ENCODE measurements around the gene ACTG1.

The ACTG1 gene

DNA sequence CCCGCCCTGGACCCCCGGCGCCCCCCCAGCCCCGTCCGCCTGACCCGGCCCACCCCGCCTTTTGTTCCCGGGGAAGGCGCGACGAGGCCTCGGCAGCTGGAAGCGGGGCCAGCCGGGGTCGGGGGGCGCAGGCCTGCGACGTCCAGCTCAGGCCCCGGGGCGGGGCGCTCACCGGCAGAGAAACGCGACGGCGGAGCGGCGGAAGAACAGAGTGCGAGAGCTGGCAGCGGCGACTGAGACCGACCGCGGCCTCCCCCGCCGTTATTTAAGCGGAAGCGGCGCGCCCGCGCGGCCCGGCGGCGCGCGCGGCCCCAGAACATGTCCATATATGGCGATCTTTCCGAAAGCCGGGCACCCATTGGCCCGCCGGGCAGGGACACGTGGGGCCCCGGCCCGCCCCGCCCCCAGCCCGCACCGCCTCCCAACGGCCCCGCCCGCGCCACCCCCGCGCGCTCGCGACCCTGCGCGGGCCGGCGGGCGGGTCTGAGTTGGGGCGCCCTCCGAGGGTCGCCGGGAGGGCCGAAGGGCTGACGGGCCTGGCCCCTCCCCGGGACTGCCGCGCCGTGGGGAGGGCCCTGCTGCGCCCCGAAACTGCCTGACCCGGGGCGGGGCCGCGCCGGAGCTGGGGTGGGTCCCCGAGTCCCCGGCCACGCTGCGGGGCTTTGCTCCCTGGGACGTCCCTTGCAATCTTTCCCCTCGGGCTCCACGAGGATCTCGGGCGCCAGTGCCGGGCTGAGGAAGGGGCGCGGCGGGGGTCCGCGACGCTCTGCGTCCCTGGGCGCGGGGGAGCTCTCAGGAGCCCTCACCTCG, at the start of gene ACTG1:
TSS of gene ACTG1 (minus strand) at position 238 of the 810 bp plus-strand sequence. CDS start 445 bp downstream, outside the sequence.
- peak; percentile 88 for DNase-seq (ENCODE audit: low read depth)

DNA sequence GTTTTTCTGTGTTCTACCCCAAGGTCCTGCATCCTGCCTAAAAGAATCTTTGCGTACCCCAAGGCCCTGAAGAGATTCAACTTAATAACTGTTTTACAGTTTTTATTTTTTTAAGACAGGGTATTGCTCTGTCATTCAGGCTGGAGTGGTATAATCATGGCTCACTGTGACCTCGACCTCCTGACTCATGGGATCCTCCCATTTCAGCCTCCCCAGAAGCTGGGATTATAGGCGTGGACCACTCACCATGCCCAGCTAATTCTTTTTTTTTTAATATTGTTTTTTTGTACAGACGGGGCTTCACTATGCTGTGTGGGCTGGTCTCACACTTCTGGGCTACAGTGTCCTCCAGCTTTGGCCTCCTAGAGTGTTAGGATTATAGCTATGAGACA, 48.9 kb upstream of the ACTG1 start:
- DNase-seq (ENCODE audit: low read depth), result no peak

DNA sequence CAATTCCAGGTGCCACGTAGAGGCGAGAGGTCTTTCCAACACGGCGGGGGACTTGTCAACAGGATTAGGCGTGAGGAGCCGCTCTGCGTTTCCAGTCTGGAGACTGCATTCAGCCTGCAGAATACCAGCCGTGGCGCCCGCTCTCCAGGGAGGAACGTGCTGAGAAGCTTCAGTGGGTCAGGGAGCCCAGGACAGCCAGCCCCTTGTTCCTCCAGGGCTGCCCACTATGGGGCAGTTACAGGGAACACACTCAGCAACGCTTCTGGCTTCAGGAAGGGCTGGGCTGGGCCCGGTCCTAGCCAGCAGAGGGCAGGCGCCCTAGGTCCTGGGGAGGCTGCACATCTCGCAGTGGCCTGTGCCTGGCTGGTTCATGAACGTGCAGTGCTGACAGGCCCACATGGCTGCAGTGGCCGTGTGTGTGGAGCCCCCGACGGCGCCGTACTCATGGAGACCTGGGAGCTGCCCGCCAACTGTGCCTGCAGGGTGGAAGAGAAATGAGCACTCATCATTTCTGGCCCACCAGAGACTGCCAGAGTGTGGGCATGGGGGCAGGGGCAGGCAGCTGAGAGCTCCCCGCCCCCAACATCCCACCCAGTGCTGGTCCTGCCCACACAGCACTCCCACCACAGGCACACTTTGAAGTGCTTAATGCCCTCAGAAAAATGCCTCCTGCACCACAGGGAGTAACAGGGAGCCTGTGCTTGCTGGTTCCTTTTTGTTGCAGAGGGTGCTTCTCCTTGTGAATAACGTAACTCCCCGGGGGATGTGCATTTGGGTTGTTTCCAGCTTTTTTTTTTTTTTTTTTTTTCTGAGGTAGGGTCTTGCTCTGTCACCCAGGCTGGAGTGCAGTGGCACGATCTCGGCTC, 46.6 kb upstream of the ACTG1 start:
- no peak for DNase-seq (ENCODE audit: low read depth)

DNA sequence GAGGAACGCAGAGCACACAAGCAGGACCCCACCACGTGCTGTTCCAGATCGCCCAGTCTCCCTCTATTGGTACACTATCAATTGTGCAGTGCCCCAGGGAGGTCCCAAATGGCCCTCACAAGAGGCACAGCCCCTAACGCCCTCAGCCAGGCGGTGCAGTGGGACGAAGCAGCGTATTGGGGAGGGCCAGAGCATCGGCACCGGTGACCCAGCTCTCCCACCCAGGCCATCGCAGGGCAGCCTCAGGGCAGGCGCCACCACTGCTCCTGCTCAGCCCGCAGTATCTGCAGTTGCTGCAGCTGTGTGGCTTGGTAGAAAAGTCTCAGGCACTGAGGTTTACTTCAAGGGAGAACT, 45.5 kb upstream of the ACTG1 start:
- DNase-seq (ENCODE audit: low read depth), result no peak

DNA sequence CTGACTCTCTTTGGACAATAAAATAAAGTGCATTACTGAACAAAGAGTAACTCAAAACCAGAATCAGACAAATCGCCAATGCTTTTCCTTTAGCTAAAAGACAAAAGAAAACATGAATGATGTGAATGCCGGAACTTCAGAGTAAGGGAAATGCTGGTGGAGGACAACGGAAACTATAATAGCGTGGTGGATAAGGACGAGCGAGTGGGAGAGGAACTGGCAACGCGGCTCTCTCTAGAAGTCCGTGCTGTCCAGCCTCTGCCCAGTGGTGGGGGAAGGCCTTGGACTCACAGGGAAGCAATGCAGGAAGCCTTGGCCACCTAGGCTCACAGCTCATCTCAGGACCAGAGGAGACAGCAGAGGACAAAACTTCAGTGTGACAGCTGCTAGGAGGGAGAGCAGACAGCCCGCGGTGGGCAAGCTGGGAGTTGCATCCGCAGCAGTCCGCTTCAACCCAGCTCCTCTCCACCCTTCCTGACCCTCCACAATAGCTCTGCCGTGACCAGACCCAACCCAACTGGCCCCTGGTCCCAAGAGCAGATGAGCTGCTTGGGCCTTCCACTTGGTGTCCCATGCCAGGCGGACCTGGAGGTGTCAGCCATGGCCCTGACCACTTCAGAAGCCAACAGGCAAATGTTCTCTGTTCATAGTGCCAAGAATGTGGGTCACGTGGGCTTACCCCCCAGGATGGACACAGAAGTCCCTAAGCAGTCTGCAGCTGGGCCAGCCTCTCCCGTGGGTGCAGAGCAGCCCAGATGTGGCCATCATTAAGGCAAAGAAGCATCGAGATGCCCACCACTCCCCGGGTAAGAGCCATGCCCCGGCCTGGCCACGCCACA, 44.9 kb upstream of the ACTG1 start:
- DNase-seq (ENCODE audit: low read depth), result no peak

DNA sequence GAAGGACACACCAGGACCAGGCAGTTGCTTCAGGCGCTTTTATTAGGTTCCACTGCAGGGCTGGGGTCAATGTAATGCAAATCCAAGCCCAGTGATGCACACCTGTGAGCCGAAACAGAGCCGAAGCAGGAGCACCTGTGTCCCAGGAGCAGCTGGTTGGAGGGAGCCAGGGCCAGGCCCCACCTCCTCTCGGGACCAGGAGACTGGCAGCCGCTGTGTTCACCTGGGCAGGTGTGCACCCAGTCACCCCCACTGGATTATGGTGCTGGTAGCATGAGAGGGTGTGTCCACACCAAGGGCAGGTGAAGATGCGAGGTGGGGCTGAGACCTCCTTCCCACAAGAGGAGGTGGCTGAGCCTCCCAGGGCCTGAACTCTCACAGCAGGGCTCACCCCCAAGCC, 44.3 kb upstream of the ACTG1 start:
- no peak for DNase-seq (ENCODE audit: low read depth)

DNA sequence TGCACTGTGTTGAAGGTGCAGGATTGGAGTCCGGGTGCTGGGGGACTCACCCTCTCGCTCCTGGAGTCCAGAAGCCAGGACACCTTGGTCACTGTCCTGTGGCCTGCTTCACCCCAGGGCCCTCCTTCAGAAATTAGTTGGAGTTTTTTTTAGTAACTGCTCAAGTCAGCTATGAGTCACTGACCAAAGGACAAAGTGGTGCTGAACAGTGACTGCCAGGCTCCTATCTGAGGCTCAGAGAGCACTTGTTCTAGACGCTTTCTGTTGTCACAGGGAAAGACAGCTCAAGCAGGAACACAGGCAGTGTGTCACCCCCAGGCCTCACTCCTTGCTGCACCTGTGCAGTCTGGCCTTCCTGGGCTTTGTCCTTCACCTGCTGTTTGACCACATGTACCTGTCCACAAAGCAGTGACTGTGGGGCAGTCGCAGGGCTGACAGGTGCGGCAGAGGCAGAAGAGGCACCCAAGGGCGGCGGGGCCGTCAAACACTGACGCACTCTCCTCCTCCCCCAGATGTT, 43.6 kb upstream of the ACTG1 start:
- no peak for DNase-seq (ENCODE audit: low read depth)

DNA sequence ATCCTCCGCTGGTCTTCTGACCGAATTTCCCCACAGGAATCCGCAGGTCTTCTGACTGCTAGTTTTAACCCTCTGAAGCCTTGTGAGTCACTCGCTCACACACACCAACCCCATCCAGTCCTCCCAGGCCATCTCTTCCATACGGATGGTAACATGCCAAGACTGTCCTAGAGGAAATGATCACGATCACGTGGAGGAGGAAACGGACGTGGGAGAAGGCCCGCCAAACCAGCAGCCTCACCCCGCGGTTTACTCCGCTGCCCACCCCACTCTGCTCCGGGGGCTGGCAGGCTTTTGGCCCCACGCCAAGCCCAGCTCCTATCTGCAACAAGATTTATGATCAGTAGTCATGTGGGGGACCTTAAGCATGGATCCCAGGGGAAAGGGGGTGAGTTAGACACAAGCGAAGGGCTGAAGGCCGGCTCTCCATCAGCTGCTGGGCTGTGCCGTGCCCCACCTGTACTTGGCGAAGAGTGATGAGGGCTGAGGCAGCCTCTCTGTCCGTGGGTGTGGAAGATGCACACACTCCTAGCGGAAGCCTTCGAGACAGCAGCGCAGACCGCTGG, 41.1 kb upstream of the ACTG1 start:
- DNase-seq (ENCODE audit: low read depth), result no peak

DNA sequence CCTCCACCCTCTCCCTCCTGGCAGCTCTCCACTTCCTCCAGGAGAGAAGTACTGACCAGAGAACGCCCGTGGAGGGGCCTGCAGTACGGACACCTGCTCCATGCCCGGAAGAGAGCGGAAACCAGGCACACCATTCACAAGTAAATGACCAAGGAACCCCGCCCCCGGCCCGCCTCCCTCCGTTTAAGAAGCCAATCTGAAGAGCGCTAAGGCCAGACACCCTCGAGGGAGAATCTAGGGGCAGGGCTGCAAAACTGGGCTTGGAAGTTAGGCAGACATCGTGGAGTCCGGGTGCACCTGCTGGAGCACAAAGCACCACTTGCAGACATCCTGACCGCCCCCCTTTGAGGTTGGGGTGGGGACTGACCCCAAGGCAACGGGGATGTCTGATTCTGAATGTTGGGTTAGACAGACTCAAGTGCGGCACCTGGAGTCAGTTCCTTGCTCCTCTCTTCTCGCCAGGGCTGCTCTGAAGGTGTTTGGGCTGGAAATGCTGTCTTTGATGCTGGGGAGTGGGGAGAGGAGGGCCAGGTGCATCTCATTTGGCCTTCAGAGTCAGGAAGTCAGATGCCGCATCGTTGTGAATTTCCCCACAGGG, 40.5 kb upstream of the ACTG1 start:
- peak; percentile 57 for DNase-seq (ENCODE audit: low read depth)

DNA sequence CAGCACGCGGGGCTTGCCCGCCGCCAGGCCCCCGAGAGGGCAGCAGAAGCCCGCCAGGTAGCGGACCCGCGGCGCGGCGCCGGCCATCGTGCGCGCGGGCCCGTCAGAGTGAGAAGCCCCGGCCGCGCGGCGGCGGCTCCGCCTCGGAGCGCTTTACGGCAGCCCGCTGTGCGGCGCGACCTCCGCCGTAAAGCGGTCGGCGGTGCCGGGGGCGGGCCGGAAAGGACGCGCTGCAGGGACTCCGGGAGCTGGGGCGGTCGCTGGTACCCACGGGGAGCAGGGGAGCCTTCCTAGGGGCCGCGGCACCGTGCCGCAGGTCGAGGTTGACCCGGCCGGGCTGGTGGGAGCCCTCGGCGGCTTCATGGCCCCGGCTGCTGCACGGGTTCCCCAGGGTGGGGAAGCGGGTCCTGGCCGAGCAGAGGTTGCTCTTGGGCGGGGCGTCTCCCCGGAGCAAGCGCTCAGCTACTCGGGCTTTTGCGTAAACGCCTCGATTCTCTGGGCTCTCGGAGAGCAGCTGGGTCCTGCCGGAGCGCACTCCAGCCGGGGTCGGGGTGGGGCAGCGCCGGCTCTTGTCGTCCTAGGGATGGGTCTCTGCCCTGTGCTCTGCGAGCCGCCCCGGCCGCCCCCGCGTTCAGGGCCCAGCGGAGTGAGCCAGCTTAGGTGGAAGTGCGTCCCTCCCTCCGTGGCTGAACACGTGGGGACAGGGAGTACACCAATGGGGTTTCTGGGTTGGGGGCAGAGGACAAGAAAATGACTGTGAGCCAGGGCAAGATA, 39.8 kb upstream of the ACTG1 start, which contains the start of gene FAAP100:
TSS of gene FAAP100 (minus strand) at position 110 of the 774 bp plus-strand sequence. CDS start at position 87, 23 bp downstream.
- DNase-seq (ENCODE audit: low read depth), result peak; percentile 60

DNA sequence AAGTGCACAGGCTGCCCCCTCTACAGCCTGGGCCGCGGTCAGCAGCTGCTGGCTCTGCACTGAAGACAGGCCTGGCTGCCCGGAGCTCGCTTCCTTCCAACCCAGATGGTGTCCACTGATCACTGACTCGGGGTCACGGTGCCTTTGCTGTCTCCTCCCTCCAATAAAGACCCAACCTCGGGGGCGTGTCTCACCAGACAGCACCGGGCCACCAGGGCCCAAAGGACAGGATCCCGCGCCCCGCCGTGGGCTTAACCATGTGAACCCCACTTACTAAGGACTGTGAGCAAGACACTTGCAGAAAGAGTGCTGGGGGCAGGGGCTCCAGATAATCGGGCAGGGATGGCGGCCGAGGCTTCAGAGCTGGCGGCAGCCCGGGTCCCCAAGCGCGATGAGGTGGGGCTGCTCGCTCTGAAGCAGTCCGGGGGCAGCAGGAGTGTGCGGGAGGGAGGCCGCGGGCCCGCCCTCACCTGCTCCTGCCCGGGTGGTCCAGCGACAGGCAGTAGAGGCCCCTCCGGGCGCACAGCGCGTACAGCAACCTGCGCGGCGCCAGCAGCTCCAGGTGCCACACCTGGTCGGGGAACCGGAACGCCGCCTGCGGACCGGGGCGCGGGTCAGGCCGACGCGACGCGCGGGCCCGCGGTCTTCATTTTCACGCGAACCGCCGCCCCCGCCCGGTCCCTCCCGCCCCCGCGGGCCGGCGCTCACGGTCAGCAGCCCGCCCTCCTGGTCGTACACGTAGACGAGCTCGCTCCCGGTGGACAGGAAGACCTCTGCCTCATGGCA, 39.1 kb upstream of the ACTG1 start:
- no peak for DNase-seq (ENCODE audit: low read depth)

DNA sequence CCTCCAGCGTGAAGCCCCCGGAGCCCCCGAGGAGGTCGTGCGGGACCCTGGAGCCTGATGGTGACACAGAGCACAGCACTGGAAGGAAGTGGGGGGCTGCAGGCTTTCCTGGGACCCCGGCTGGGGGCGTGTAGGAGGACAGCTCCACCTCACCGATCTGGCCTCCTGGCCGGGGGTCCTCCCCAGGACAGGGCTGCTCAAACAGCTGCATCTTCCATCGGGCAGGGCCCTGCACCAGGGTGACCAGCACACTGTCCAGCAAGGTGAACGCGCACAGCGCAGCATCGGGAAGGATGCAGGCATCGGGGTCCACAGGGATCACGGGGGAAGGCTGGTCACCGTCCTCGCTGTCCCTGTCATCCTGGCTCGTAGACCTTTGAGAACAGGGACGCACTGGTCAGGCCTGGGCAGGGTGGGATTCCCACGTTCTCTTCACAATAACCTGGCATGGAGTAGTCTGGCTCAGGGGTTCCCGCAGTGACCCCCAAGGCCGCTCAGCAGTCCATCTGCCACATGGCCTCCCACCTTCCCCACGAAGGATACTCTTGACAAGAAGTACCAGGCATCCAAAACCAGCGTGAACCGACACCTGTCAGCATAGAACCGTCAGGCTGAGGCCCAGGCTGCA, 38.3 kb upstream of the ACTG1 start:
- DNase-seq (ENCODE audit: low read depth), result no peak

DNA sequence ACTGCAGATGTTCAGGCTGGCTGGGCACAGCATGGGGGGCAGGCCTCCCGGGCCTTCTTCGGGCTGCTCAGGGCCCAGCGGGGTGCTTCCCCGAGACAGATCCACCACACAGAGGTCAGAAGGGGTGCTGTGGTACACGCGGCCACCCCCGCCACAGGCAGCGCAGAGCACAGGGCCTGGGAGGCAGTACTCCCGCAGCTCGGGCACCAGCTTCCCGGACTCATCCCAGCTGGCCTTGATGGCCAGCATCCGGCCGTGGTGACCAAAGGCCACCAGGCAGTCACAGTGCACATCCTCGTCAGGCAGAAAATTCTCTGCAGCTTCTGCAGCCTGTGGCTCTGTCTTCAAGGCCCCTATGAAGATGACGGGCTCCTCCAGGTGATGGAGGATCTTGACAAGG, 37.7 kb upstream of the ACTG1 start:
- DNase-seq (ENCODE audit: low read depth), result no peak

DNA sequence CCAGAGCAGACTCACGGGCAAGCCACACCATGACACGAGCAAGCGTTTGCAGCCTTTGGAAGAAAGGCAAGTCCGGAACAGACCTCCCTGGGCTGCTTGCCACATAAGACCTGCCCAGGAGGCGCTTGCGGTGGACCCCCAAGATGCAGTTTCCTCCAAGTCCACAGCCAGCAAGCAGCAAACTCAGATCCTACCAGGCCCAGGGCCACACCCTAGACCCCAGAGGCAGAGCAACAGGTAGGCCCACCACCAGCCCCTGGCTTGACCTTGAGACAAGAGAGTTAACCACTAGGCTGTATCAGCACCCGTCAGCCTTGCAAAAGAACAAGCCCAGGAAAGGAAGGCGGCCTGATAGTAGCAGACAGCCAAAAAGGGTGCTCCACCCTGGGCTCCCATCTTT, 37.2 kb upstream of the ACTG1 start:
- DNase-seq (ENCODE audit: low read depth), result no peak

DNA sequence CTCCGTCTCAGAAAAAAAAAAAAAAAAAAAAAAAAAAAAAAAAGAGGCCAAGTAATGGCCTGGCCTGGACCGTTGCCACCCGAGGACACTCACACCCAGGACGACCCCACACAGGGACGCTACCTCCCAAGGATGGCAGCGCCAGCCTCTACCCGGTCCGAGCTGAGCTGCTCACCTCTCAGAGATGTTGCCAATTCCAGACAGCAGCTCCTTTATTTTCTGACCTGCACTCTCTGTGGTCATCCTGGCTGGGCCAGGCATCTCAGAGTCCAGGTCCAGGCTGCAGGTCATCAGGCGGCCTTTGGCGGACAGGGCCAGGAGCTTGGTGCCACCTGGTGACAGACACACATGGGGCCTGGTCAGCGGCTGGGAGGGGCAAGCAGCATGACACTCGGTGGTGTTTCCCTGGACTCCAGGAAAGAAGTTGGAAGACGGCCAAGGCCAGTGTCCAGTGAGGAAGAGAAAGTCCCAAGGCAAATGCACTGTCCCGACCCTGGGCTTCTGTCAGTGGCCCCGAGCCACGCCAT, 36.5 kb upstream of the ACTG1 start:
- DNase-seq (ENCODE audit: low read depth), result no peak

DNA sequence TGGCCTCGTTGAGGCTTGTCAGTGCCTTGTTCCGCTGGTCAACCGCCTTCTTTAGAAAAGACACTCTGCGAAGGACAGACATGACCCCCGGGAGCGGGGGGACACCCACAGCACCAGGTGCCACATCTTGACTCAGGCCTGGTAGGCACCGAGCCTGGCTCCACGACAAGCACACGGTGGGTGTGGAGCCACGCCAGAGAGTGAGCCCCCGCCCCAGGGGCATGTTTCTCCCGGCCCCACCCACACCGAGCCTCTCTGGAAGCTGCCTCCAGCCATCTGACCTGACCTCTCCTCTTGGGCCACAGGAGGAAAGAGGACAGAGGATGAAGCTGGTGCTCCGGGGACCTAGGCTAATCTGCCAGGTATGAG, 35.0 kb upstream of the ACTG1 start:
- no peak for DNase-seq (ENCODE audit: low read depth)

DNA sequence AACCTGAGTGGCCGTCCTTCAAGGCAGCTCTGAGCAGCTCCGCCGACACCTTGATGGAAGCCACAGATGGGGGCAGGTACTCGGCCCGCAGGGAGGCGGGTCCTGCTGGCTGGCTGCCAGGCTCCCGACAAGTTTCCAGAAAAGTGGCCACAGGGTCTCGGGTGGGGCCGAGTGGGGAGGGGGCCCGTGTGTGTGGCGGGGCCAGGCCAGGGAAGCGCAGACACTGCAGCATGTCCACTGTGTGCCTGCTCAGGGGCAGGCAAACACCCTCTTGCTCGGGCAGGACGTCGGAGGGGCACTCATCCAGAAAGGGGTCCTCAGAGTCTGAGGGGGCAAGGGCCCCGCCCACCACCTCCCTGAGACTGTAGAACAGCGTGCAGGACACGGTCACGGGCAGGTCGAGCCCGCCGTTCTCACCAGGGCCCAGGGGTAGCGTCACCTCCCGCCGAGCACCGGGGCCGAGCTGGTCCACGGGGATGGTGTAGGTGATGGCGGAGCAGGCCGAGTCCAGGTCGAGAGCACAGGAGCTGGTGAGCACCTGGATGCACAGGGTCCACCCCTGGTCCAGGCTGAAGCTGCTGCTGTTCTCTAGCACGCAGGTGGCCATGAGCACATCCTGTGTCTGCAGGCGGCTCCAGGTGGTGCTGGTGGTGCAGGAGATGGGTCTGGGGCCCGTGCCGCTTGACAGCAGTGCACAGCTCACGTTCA, 34.5 kb upstream of the ACTG1 start:
- DNase-seq (ENCODE audit: low read depth), result no peak
